HG02885 (cell line): ENCODE data around the gene SEC16B.

Experiments
- ATAC-seq: cut with Tn5 transposase; IDR thresholded peaks from one replicate; pipeline ENCODE4 v1.9.1; 2021; ENCODE audit warnings: mild to moderate bottlenecking; ENCODE audit not compliant: unreplicated experiment, poor library complexity

Gene SEC16B

DNA sequence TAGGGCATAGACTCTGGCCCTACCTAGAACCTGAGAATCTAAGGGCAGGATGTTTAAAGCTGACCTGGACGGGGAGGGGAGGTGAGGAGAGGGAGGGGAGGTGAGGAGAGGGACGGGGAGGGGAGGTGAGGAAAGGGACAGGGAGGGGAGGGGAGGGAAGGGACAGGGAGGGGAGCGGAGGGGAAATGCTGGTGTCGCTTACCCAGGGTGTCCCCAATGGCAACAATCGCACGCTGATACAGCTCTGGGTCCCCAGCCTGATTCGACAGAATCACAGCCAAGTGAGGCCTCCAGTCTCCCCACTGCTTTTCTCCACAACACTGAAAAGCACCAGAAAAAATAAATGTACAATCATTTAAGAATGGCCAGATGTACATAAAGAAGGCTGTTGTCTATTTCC lies 22.2 kb downstream of the SEC16B start:
- no peak for ATAC-seq

DNA sequence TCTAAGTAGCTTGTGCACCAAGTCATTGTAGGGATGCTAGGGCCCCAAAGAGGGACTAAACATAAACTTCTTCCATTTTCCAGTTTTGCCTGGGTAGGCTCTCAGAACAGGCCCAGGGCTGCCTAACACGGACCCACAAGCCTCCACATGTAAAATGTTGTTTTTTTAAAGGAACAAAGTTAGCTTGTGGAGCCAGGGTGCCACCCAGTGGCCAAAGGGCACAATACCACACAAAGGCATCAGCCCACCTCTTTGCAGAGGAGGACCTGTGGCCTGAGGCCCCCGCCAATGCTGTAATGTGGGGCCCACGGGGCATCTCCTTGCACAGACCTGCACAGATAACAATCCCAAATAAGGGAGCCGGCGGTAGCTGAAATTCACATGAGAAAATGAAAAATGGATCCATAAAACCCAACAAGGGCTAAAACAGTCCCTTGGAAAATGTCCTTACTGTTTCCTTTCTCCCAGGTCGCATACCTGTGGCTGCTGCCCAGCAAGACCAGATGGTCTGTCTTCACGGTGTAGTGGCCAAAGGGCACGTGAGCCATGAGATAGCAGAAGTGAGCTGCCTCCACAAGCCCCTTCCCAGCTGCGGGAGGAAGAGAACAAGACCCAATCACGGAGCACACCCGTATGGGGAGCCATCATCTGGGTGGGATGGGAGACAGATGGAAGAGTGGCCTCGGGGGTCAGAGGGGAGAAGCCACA lies 23.8 kb downstream of the SEC16B start:
- ATAC-seq, result peak; percentile 78

DNA sequence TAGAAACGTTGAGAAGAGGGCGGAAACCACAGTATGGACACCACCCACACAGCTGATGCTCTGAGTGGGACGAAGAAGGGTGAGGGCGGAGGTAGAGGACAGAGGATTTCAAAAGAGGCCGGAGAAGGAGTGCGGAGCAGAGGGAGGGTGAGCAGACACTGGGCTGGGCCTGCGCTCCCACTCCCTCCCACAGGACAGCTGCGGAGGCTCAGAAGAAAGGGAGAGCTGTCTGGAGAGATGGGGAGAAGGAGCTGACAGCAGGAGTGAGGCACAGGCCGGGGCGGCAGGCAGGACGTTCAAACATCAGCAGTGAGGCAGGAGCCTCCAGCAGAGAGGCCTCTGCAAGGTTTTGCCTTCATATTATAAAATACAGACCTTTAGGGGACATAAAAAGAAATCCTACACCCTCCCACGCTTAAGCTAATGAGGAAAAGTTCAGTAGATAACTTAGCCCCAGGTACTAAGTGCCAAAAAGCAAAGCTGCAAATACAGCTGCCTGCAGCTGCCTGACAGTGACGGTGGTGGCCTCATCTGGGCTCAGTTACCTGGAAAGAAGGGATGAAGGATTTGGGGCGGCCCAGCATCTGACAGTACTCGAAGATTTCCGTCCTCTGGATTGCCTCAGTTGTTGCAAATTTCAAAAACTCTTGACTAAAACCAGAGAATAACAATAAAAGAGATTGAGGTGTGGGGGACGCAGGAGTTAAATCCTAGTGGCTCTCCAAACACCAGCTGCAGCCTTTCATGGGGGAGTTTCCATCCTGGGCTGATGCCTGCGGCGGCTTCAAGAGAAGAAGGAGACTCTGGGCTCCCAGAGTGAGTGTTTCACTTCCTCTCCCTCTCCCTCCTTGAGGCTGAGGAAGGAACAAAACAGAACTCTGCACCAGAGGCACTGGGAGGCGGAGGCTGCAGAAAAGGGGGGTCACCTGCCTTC lies 25.6 kb downstream of the SEC16B start:
- no peak for ATAC-seq

DNA sequence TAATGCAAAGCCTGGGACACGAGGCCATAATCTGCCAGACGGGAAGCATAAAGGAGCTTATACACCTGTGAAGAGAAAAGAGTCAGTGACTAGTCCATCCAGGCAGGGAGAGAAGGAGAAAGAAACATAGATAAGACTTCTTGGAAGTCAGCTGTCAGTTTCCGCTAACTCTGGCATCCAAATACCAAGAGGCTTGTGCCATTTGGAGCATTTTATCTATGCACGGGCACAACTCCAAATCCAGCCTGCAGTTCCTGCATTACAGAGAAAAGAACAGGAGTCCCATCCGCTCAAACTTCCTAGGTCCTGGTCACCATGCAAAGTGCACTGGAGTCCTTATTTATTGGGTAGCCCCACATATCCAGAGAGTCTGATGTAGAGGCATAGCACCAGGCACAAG lies 27.9 kb downstream of the SEC16B start:
- no peak for ATAC-seq

DNA sequence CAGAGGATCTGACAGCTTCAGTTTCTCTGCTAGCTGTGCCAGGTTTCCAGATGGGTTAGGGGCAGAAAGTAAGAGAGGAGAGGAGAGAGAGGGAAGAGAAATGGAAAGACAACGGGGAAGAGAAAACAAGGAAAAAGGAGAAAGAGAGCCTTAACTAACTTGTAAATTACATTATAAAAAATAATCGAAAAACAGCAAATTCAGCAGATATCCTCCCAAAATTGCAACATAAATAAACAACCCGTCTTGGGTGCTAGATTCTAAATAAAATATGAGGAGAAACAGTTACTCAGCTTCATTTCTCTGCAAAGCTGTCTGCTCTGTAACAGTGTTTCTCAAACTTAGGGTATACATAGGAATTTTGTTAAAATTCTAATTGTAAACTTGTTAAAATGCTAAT lies 29.2 kb downstream of the SEC16B start:
- no peak for ATAC-seq

DNA sequence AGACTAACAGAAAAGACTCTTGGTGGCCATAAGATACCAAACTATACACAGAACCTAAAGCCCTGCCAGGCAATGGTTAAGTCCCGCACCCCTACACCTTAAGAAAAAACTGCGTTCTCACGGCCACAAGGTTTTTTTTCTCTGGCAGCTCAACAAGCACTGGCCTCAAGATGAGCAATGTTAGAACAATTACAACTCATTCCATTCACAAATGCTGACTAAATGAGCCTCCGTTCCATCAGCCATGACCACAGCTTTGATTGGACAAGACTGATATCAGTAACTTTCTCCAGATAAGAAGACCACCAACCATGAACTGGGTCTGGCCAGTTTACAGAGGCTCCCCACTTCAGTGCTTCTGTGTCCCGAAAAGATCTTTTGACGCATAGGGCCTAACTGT lies 31.9 kb downstream of the SEC16B start:
- no peak for ATAC-seq

DNA sequence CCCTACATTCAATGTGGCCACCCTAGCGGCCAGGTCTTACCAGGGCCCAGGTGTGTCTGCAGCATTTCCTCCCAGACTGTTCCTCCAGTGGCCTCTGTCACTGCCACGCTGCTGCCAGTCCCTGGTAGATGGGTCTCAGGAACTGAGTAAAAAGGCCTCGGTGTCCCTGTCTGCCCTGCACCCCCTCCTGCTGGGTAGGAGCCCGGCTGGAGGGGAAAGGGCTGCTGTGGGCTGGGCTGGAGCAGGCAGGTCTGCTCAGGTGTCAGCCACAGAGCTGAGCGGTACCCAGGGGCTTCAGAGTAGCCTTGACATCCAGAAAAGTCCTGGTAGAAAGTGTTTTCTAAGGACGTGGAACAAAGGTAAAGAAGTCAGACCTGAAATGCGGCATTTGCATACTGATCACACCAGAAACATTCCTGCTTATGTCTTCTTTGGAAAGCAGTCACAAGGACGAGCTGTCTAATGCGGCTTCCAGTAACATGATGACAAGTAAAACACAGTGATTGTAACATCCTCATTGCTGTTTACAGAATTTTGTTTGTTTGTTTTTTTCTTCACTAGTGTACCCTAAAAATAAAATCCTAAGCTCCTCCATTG lies 32.6 kb downstream of the SEC16B start:
- no peak for ATAC-seq

DNA sequence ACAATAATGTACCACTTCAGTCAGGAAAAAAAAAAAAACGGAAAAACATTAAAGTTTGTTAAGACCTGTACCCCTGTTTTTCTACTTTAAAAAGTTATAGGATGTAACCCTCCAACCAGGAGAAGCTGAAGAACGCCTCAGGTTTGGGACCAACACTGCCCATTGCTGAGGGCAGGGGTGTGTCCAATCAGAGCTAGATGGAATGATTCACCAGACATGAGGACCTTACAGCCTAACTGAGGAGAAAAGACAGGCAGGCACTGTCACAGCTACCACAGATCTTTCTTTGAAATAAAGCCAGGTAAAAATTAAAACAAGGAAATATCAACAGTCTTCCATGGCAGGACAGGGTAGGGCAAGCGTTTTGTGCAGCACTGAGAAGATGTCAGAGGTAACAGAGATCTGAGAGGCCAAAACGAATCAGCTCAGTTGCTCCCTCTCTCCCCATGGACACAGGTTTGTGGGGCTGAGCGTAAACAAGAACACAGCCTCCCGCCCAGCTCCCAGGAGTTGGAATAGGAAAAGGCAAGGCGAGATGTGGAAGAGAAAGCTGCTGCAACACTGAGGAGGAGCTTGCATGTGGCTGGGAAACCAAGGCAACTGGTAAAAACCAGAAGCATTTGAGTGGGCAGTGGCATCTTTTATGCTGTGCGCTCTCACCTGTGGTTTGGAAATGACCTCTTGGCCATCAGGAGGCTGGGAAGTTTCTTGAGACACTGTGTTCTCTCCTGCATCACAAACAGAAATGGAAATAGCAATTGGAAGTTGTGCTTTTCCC lies 34.0 kb downstream of the SEC16B start:
- ATAC-seq, result no peak

DNA sequence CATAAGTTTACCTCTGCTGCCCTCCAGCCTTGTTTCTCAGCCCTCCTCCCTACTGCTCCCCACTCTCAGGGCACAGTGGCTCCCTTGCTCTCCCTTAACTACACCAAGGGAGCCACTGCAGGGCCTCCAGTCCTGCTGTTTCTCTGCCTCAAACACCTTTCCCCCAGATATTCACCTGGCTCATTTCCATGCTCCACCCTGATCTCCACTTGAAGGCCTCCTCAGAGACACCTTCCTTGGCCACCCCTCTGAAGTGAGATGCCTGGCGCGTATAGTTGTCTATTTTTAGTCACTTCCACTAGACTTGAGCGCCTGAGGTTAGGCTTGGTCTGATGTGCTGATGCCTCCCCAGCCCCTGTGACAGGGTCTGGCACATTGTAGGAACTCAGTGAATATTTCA lies 34.9 kb downstream of the SEC16B start:
- no peak for ATAC-seq

DNA sequence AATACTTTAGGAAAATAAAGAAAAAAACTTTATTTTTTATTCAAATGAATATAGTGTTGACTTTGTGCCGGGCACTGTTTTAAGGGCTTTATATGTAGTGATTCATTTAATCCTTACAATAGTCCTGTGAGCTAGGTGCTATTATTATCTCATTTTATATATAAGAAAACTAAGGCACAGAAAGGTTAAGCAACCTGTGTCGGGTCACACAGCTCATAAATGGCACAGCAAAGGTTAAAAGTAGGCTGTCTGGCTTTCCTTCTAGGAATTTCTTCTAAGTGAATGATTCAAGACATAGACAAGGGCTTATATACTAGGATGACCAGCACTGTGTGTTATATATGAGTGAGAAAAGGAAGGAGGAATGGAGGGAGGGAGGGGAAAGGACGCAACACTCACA lies 35.4 kb downstream of the SEC16B start:
- ATAC-seq, result no peak

DNA sequence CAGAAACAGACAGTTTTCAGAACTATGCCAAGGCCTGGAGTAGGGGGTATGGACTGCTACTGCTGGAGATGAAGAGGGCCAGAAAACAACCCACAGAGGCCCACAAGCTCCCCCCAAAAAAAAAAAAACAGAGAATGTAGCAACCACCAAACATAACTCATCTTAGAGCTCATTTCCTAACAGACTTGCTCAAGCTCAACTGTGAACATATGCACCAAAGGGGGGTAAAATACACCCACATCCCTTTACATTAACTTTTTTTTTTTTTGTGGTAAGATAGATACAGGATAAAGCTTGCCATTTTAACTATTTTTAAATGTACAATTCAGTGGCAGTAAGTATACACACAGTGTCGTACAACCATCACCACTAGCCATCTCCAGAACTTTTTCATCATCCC lies 36.0 kb downstream of the SEC16B start:
- no peak for ATAC-seq

DNA sequence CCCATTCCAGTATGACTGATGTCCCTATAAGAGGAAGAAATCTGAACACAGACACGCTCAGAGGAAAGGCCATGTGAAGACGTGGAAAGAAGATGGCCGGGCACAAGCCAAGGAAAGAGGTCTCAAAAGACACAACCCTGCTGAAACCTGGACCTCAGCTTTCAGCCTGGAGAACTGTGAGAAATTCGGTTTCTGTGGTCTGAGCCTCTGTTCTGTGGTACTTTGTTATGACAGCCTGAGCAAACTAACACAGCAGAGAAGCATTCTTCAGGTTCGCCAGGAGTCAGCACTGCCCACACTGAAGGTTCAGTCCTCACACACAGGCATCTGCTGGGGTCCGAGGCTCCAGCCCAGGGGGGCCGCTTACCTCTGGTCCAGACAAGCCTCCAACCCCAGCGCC lies 37.7 kb downstream of the SEC16B start:
- no peak for ATAC-seq

DNA sequence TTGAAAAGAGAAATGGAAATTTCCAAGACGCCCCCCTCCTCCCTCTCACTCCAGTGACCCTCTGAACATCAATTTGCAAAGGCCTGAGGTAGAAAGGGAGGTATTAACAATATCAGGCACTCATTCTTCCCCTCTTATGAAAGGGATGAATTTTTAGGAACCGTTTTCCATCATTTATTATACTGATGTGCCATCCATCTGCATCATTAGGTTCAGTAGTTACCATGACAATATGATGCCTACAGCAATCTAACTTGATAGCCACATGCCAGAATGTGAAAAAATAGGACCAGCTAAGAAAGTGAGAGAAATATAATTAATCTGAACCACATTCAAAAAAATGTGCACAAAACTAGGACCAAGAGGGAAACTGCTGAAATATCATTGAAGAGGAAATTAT lies 40.9 kb downstream of the SEC16B start:
- ATAC-seq, result no peak

DNA sequence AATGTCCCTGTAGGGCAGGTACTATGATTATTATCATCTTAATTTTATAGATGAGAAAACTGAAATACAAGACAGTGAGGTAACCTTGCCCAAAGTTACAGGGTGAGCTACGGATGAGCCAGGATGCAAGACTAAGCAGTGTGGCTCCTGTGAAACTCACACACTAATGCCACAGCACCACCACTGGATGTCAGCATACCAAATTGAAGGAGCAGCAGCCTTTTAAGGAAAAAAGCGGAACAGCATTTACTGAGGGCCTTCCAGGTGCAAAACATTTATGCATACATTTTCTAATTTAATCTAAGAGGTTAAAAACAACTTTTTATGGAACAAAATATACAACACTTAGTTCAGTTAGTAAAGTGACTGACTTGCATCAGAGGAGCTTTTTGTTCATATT lies 41.7 kb downstream of the SEC16B start:
- no peak for ATAC-seq

DNA sequence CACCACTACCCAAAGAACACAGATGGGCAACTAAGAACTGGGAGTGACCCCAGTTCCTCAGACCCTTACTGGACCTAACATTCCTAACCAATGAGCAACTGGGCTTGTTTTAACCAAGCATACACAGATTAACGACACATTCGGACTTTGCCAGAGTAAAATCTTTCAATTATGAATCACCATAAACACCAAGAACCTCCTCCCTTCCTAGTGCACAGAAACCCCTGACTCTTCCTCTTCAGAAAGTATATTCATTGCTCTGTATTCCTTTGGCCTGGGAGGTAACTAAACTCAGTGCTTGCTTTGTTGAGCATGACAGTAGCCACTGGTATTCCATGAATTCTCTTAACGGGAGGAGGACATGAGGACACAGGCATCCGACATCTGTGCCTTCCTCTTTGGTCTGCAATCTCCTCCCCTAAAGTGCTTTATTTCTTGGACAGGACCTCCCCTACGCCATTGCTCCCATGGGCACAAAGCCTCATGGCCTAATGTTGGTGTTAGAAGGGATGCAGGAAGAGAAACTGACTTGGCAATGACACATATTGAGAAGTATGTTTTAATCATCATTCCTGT lies 42.7 kb downstream of the SEC16B start:
- ATAC-seq, result no peak

DNA sequence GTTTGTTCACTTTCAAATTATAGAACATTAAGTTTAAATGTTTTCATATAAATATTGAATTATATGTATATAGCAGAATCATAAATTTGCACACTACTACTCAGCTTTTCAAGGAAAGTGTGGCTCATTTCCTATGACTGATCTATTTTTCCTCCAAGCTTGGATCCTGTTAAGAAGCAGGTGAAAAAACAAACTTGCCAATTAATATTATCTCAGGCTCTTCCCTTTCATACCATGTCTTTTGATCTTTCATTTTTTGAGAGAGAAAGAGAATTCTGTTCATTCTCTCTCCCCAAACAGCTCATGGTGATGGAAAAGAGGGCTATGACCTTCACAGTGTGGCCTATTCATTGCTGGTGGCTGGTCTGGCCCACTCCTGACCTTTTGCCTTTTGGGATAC lies 43.7 kb downstream of the SEC16B start:
- ATAC-seq, result no peak

DNA sequence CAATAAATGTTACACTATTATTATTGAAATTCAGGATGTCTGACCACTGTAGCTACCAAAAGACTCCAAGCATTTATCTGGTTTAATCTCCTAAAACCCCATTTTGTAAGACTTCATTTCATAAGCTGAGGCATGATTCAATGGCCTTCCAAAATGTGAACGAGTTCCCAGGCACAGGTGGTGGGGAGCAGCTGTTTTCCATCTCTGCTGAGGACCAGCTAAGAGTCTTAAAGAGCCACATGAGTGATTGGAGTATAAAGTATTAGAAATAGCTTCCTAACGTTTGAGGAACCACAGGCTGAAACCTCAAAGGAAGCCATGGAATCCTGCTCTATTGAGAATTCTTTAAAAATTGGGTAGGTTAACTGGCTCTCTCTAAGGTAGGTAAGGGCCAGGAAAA lies 44.9 kb downstream of the SEC16B start:
- no peak for ATAC-seq

DNA sequence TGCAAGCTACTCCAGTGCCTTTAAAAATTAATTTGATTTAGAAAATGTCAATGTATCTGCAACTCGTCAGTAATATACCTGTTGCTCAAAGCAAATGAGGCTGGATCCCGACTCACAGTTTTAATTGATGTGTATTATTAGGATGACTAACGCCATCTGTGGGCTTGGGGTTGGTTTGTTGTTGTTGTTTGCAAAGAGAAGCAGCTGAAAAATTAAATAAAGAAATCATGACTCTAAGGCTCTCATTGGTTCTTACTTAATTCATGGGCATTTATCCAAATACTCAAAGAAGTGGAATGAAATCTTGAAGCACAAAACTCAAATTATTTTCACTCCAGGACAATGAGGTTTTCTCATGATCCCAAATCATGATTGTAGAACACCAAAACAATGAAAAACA lies 46.4 kb downstream of the SEC16B start:
- ATAC-seq, result no peak

DNA sequence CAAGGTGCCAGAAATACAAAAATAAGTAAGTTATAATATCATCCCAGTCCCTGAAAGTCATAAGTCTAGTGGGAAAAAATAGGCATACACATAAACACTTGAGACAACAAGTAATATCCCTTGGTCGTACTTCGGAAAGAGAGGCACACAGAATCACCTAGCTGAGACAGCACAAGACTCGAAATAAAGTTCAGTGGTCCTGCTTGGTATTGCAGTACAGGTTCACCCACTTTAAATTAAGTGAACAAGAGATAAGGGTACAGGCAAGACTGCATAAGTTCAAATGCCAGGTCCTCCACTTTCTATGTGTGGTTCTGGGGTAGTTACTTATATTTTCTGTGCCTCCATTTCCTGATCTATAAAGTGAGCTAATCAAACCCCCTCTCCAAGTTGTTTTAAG lies 47.6 kb downstream of the SEC16B start:
- ATAC-seq, result no peak

DNA sequence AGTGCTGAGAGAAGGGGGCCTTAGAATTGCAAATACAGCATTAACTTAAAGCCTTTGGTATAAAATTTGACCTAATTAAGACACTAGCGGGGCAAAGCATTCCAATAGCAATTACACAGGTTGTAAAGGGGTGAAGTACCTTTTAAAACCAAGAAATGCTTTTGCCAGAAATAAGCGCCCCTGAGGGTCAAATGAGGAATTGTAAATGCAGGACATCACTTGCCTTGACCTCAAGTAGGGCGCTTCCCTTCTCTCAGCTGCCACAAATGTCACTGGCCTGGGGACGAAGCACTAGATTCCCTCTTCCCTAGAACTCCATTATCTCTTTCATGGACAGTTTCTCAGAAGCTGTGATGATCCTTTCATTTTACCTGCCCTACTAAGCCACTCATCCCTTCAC lies 48.3 kb downstream of the SEC16B start:
- no peak for ATAC-seq
